ENCODE data around the gene ACTN4. TPM values are rescaled to one million over a fixed set of nuclear protein-coding genes. Genes with fewer than 3 reads are reported as not detected.
"Not testable (repeated sequence)": the region's sequence is repeated elsewhere in the genome, so short reads cannot be mapped to it uniquely, and the experiment has no call there.

ACTN4 gene
- total and polyA plus RNA-seq, 4 experiments from 2014 or later = 4.0 to 155 (median 87.9) TPM

GRCh38 chr19:38759590-38760003 is 112.1 kb downstream of the ACTN4 start:
- peaks cover 0 to 3% of the 10 kb centered on the region in 2 donors for H3K9me3 ChIP-seq (ENCODE audit: control insufficient read depth in 1 of 2, low read length in 2 of 2)
- Mint-ChIP-seq H3K27ac (no peak overlapping the region), H3K4me3 (no peak overlapping the region), H3K27me3 (peaks cover 0 to 2% of the 10 kb centered on the region in 2 donors), H3K4me1 (peaks cover 0 to 5% (median 0%) of the 10 kb centered on the region in 4 donors), H3K36me3 (no peaks in the 10 kb centered on the region), H3K9me3 (peaks cover 0 to 5% (median 0%) of the 10 kb centered on the region in 8 donors)
- DNase-seq = no peak
- H3K27me3 ChIP-seq (ENCODE audit: insufficient read depth, low read length) = no peaks in the 10 kb centered on the region
- POLR2A ChIA-PET (ENCODE audit: partially characterized antibody) = no interaction called here
- CTCF ChIA-PET (ENCODE audit: partially characterized antibody) = interaction anchor here (2.3 kb wide), 1 partner anchor 10 kb away, joined by 15 read pairs; no protein-coding TSS in a partner anchor
- H3K4me3 ChIP-seq (ENCODE audit: low read length in 2 of 2) = no peak overlapping the region
- intact Hi-C loops (cut with micrococcal nuclease) = no loop called here
- H3K36me3 ChIP-seq (ENCODE audit: insufficient read depth, low read length) = no peaks in the 10 kb centered on the region
- H3K27ac ChIP-seq (ENCODE audit: low read depth, low read length) = no peak overlapping the region
- no peaks in the 10 kb centered on the region for H3K4me1 ChIP-seq (ENCODE audit: insufficient read depth, low read length)

GRCh38 chr19:38760805-38761517 is 113.5 kb downstream of the ACTN4 start:
- H3K4me3 ChIP-seq (ENCODE audit: low read length in 2 of 2); H3K9me3 Mint-ChIP-seq; H3K27ac ChIP-seq (ENCODE audit: low read depth, low read length); H3K27me3 Mint-ChIP-seq; H3K27ac Mint-ChIP-seq; H3K4me1 Mint-ChIP-seq; intact Hi-C loops (cut with micrococcal nuclease); H3K36me3 Mint-ChIP-seq; H3K27me3 ChIP-seq (ENCODE audit: insufficient read depth, low read length); H3K9me3 ChIP-seq (ENCODE audit: control insufficient read depth in 1 of 2, low read length in 2 of 2); DNase-seq; H3K4me3 Mint-ChIP-seq; H3K36me3 ChIP-seq (ENCODE audit: insufficient read depth, low read length); H3K4me1 ChIP-seq (ENCODE audit: insufficient read depth, low read length): not testable (repeated sequence)
- ChIA-PET CTCF (ENCODE audit: partially characterized antibody) (interaction anchor here (1.2 to 2.3 kb wide), 3 partner anchors 8 to 38 kb away, joined by 4 to 15 read pairs (median 5); no protein-coding TSS in a partner anchor), POLR2A (ENCODE audit: partially characterized antibody) (interaction anchor here (1.7 kb wide), 1 partner anchor 8 kb away, joined by 5 read pairs; no protein-coding TSS in a partner anchor)

- H3K36me3 ChIP-seq (ENCODE audit: insufficient read depth, low read length); intact Hi-C loops (cut with micrococcal nuclease); H3K4me1 Mint-ChIP-seq; H3K27me3 Mint-ChIP-seq; DNase-seq; H3K4me1 ChIP-seq (ENCODE audit: insufficient read depth, low read length); H3K4me3 Mint-ChIP-seq; H3K4me3 ChIP-seq (ENCODE audit: low read length in 2 of 2); H3K27ac ChIP-seq (ENCODE audit: low read depth, low read length); H3K36me3 Mint-ChIP-seq; H3K27me3 ChIP-seq (ENCODE audit: insufficient read depth, low read length); POLR2A ChIA-PET (ENCODE audit: partially characterized antibody); H3K9me3 Mint-ChIP-seq; H3K9me3 ChIP-seq (ENCODE audit: control insufficient read depth in 1 of 2, low read length in 2 of 2): not testable (repeated sequence)
- CTCF ChIA-PET (ENCODE audit: partially characterized antibody) = interaction anchor here (1.2 to 2.3 kb wide), 3 partner anchors 7 to 39 kb away, joined by 4 to 15 read pairs (median 5); no protein-coding TSS in a partner anchor
- H3K27ac Mint-ChIP-seq = peak overlapping the region in 2 of 7 donors; percentile 35 to 48
These were observed 114.5 kb downstream of the ACTN4 start for GRCh38 chr19:38761884-38762389.

- Mint-ChIP-seq H3K27me3 (no peaks in the 10 kb centered on the region), H3K27ac (no peak overlapping the region), H3K36me3 (no peaks in the 10 kb centered on the region), H3K4me3 (no peak overlapping the region), H3K4me1 (peaks cover 0 to 6% (median 0%) of the 10 kb centered on the region in 4 donors), H3K9me3 (no peaks in the 10 kb centered on the region)
- Histone ChIP-seq H3K27me3 (ENCODE audit: insufficient read depth, low read length) (no peaks in the 10 kb centered on the region), H3K4me3 (ENCODE audit: low read length in 2 of 2) (no peak overlapping the region), H3K27ac (ENCODE audit: low read depth, low read length) (no peak overlapping the region), H3K4me1 (ENCODE audit: insufficient read depth, low read length) (no peaks in the 10 kb centered on the region), H3K9me3 (ENCODE audit: control insufficient read depth in 1 of 2, low read length in 2 of 2) (no peaks in the 10 kb centered on the region), H3K36me3 (ENCODE audit: insufficient read depth, low read length) (no peaks in the 10 kb centered on the region)
- no peak for DNase-seq
- POLR2A ChIA-PET (ENCODE audit: partially characterized antibody) = no interaction called here
- intact Hi-C loops (cut with micrococcal nuclease) = no loop called here
- CTCF ChIA-PET (ENCODE audit: partially characterized antibody) = interaction anchor here (1.3 kb wide), 1 partner anchor 105 kb away, joined by 4 read pairs; no protein-coding TSS in a partner anchor
These were observed 116.4 kb downstream of the ACTN4 start for GRCh38 chr19:38763795-38764220.

- CTCF ChIA-PET (ENCODE audit: partially characterized antibody) = no interaction called here
These were observed 117.8 kb downstream of the ACTN4 start for GRCh38 chr19:38765214-38765613.

GRCh38 chr19:38766276-38767047 is 119.0 kb downstream of the ACTN4 start:
- ChIA-PET CTCF (ENCODE audit: partially characterized antibody) (no interaction called here), POLR2A (ENCODE audit: partially characterized antibody) (interaction anchor here (0.6 to 0.8 kb wide), 2 partner anchors 83 to 114 kb away, joined by 3 read pairs; no protein-coding TSS in a partner anchor)
- Histone ChIP-seq H3K27me3 (ENCODE audit: insufficient read depth, low read length) (no peaks in the 10 kb centered on the region), H3K36me3 (ENCODE audit: insufficient read depth, low read length) (no peaks in the 10 kb centered on the region), H3K4me3 (ENCODE audit: low read length in 2 of 2) (no peak overlapping the region), H3K4me1 (ENCODE audit: insufficient read depth, low read length) (peaks cover 6% of the 10 kb centered on the region), H3K27ac (ENCODE audit: low read depth, low read length) (no peak overlapping the region), H3K9me3 (ENCODE audit: control insufficient read depth in 1 of 2, low read length in 2 of 2) (no peaks in the 10 kb centered on the region)
- intact Hi-C loops (cut with micrococcal nuclease) = no loop called here
- Mint-ChIP-seq H3K4me1 (peaks cover 6 to 8% (median 7%) of the 10 kb centered on the region in 4 donors), H3K27ac (peak overlapping the region in 1 of 7 donors; percentile 11), H3K36me3 (no peaks in the 10 kb centered on the region), H3K27me3 (no peaks in the 10 kb centered on the region), H3K4me3 (no peak overlapping the region), H3K9me3 (no peaks in the 10 kb centered on the region)
- DNase-seq = no peak

More at GRCh38 chr19:38765214-38765613, 117.8 kb downstream of the ACTN4 start:
- intact Hi-C loops (cut with micrococcal nuclease) = no loop called here
- POLR2A ChIA-PET (ENCODE audit: partially characterized antibody) = no interaction called here
- Histone ChIP-seq H3K9me3 (ENCODE audit: control insufficient read depth in 1 of 2, low read length in 2 of 2) (no peaks in the 10 kb centered on the region), H3K27ac (ENCODE audit: low read depth, low read length) (no peak overlapping the region), H3K27me3 (ENCODE audit: insufficient read depth, low read length) (no peaks in the 10 kb centered on the region), H3K4me1 (ENCODE audit: insufficient read depth, low read length) (peaks cover 6% of the 10 kb centered on the region), H3K4me3 (ENCODE audit: low read length in 2 of 2) (no peak overlapping the region), H3K36me3 (ENCODE audit: insufficient read depth, low read length) (no peaks in the 10 kb centered on the region)
- peaks cover 6 to 11% (median 7%) of the 10 kb centered on the region in 4 donors for H3K4me1 Mint-ChIP-seq
- peak overlapping the region in 1 of 8 donors; percentile 57 for H3K4me3 Mint-ChIP-seq
- H3K36me3 Mint-ChIP-seq = no peaks in the 10 kb centered on the region
- H3K27ac Mint-ChIP-seq = no peak overlapping the region
- no peaks in the 10 kb centered on the region for H3K9me3 Mint-ChIP-seq
- H3K27me3 Mint-ChIP-seq = no peaks in the 10 kb centered on the region
- no peak for DNase-seq

All from CD4-positive, alpha-beta memory T cell (primary cell).